HG03439 (cell line): ENCODE measurements around the gene EEF1A2.

Source experiments
- ATAC-seq: cut with Tn5 transposase; IDR thresholded peaks from one replicate; pipeline ENCODE4 v1.9.1; 2021; ENCODE audit warnings: mild to moderate bottlenecking, moderate library complexity; ENCODE audit not compliant: unreplicated experiment

The EEF1A2 gene

DNA sequence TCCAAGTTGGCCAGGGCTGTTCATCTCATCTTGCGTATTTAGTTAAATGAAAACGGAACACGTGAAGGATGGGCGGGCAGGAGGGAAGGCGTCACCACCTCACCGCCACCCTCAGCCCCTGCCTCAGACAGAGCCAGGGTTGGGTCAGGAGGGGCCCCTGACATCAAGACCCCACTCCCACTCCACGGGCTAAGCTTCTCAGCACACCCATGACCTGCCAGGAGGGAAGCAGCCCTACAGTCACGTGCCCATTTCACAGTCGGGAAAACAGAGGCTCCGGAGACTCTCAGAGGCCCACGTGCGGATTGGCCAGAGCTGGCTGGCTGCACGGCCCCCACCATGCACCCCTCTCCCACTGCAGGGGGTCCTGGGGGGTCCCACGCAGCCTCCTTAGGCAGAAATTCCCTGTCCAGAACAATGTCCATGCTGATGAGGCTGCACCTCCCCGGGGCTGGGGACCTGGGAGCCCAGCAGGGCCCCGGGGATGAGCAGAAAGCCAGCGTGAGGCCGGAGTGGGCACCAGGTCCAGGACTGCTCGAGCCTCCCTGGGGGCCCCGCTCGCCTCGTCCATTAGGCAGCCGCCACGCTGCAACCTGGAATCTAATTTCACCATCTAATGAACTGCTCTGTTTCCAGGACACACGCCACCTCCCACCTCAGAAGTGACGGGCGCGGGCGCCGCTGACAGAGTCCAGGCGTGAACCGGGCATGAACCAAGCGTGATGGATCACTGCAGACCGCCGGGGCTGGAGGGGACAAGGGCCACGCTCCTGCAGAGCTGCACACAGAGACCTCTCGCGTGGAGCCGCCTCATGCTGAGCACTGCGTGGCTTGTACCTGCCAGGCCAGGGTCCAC is 42.2 kb downstream of the EEF1A2 start:
- no peak for ATAC-seq

DNA sequence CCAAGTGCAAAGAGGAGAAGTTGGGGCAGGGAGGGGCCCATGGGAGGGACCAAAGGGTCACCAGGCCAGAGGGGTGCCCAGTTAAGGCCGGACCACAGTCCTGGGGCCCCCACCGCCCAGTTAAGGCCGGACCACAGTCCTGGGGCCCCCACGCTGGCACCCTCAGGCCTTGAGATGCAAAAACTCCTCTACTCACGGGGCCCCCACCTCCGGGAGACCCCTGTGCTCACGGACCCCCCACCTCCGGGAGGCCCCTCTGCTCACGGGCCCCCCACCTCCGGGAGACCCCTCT is 43.4 kb downstream of the EEF1A2 start:
- no peak for ATAC-seq

DNA sequence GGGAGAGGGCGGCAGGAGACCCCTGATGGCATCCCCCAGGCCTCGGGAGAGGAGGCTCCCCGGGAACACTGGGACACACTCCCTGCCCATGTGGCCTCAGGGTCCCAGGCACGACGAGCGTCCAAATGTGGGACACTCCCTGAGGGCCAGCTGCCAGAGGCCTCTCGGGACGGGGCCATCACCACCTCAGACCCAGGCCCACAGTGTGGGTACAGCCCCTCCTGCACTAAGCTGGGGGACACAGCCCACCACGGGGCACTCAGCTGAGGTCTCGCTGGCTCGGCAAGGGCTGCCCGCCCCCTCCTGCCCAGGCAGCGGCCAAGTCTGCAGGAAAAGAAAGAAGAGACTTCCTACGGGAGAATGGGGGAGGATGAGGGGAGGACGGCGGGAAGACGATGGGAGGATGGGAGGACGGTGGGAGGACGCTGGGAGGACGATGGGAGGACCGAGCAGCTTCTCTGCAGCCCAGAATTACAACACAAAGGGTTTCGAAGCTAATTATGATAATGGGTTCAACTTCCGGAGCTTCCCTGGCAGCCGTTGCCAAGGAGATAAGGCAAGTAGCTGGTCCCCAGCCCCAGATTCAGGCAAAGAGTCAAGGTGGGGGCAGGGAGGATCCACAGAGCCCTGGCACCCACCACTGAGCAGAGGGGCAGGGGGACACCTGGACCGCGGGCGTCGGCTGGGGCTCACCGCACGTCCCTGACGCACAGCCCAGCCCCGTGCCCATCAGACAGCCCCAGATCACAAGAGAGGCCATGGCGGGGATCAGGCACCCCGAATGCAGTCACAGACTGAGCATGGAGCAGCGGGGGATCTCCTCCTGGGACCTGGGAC is 43.9 kb downstream of the EEF1A2 start:
- ATAC-seq, result no peak

DNA sequence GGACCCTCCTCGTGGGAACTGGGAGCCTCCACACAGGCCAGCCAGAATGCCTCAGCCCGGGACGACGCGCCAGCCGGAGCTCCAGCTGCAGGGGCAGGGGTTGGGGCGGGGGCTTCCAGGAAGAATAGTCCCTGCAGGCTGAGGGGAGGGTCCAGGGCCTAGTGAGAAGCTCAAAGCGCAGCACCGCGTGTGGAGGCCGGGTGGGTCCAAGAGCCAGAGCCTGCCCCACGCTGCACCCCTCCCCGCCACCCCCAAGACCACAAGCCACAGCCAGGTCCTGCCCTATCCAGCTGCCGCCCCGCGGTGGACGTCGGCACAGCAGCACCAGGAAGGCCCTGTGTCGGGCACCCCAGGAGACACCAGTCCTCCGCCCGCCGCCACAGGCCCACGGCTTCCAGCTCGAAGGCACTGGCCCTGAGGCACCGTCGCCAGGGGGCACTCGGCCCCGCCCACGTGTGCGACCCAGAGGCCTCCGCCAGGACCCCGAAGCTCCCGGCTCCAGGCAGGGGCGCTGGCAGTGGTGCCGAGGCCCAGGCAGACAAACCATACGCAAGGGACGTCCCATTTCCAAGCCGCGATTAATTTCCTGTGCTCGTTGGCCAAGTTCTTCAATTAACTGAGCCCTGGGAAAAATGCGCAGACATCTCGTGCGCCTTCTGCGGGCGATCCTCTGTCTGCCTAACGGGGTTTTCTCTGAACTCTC is 45.9 kb downstream of the EEF1A2 start:
- ATAC-seq, result no peak

DNA sequence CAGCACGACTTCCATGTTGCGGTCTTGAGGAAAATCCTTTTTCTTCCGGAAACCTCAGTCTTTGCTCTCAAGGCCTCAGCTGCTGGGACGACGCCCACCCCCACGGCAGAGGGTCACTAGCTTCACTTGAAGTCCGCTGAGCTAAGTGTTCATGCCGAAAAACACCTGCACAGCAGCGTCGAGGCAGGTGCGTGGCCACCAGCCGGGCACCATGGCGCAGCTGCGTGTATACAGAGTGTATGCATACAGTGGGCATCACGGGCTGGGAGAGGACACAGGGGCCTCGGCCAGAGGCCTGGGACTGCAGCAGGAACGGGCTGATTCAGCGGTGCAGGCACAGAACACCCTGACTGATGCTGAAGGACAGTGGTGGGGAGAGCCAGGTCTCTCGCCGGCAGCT is 46.5 kb downstream of the EEF1A2 start:
- no peak for ATAC-seq

DNA sequence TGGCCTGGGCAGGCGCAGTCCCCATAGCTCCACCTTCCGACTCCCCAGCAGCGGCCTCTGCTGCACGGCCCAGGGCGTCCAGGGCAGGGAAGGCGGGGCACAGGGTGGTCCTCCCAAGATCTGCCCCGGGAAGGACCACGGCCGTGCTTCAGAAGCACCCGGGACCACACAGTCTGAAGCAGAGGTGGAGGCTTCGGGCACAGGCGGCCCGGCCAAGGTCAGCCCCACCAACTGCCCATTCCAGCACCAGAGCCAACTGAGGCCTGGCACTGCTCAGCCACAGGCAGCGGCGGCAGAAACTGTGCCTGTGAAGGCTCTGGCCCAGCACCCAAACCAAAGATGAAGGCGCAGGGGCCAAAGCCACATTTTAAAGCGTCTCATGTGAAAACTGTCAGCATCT is 47.1 kb downstream of the EEF1A2 start:
- ATAC-seq, result no peak

DNA sequence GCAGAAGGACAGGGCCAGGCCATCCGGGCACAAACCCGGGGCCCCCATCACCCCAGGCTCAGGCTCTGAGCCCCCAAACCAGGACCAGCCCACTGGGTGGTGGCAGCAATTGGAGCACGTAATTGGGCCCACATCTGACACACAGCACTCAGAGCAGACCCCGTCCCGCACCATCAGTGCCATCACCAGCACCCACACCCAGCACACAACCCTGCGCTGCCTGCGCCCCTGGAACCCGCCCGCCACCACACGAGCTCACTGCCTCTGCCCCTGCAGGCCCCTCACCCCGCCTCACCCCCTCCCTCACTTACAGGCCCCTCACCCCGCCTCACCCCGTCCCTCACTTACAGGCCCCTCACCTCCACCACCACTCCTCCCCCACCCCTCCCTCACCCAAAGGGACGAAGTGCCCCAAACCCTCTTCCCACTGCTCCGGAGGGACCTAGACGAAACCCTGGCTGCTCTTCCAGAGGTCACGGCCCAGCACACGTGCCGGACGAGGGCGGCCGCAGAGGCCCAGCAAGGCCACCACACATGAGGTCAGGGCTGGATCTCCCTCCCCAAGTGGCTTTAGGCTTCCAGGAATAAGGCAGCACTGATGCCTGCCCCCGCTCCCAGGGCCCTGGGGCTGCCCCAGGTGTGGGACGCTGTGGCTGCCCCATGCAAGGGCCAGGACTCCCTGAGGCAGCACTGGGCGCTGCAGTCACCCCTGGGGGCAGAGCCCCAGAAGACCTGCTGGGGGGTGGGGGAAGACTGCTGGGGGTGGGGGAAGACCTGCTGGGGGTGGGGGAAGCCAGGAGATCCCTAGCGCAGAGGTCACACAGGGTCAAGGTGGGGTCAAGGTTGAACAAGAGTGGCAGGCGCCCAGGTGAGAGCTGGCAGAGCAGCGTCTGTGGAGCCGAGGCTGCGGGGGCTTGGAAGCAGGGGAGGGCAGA is 48.8 kb downstream of the EEF1A2 start:
- no peak for ATAC-seq

DNA sequence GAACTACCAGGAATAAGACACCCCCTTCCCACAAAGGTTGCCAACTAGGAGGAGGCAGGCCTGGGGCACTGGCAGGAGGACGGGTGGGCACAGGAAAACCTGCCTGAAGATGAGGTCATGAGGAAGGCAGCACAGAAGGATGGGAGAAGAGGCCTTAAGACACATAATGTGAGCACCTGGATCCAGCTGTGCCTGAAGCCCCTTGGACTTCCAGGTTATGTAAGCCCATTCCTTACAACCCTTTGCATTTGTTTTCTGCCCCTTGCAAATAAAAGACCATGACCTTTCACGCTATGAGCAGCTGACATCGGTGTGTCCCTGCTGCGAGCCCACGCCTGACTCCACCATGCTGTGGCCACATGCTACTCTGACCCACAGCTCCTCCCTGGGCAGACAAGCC is 49.9 kb downstream of the EEF1A2 start:
- no peak for ATAC-seq

DNA sequence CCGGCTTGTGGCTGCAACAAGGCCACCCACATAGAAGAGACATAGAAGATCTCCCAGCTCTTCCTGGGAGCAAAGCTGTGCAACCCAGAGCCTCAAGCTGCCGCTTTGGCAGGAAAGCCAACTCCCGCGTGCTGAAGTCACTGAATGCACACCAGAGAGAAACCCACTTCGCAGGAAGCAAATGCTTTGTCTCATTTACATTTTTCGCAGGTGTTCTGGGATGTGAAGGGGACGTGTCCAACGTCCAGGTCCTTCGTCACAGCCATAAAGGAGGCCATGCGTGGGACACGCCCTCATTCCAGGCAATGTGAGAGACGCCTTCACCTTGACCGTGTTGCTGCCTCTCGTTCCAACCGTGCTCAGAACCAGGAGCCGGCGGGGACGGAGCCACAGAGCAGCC is 50.9 kb downstream of the EEF1A2 start:
- ATAC-seq, result no peak

DNA sequence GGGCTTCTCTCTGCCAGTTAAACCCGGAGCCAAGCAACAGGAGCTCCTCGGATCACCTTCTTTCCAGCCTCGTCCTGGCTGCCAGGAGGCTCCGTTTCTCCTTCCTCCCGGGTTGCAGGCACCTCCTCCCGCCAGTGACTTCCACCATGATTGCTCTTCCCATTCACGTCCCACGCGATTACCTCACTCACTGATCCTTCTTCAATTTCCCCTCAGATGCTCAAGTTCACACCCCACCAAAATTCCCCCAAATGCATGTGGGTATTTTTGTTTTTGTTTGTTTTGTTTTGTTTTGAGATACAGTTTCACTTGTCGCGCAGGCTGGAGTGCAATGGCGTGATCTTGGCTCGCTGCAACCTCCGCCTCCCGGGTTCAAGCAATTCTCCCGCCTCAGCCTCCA is 51.6 kb downstream of the EEF1A2 start:
- ATAC-seq, result no peak

DNA sequence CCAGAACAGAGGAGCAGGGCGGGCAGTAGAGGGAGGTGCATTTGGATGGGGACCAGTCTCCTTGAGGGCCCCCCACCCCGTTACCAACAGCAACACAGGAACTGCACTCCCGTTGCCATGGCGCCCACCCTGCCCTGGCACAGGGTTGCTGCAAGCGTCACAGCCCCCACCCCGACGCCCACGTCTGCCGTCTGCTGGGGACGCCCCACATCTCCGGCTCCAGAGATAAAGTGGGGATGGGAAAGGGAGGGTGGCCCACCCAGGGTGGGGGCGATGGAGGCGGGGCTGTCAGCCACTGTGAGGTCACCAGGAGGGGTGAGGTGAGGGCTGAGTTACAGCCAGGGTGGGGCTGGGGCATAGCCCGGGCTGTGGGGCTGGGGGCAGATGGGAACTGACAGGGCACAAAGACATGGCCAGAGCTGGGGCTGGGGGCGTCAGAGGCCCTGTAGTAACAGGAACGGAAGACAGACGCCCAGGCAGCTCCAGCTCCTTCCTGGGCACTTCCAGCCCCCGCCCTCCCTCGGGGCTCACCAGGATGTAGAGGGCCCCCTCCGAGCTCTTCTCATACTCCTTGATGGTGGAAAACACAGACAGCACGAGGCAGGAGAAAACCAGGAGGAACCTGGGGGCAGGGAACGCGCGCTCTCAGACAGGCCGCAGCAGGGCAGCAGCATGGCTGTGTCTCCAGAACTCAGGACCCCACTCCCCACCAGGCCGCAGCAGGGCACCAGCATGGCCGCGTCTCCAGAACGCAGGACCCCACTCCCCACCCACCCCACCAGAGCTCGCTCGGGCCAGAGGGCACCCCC is 52.5 kb downstream of the EEF1A2 start:
- no peak for ATAC-seq

DNA sequence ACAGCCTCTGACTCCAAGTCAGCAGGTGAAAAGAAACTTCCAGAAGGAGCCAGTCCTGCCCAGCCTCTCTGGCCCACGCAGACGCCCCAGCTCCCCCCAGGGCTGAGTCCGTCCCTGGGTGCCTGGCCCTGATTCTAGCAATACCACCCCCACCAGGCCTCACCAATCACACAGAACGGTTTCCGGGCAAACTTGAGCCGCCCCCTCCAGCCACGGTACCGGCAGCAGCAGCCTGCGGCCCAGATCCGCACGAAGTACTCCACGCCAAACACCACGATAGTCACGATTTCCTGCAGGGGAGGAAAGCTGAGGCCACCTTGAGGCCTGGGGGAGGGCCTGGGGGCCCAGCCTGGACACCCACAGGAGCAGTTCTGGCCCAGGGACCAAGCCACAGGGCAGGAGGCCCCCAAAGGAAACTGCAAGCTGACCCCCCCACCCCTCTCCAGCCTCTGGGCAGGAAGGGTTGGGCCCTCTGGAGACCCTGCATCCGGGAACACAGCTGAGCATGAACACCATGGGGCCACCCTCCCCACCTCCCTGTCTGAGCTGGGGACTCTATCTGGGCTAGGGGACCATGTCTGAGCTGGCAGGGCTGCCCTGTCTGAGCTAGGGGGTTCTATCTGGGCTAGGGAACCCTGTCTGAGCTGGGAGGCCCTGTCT is 53.7 kb downstream of the EEF1A2 start:
- no peak for ATAC-seq

DNA sequence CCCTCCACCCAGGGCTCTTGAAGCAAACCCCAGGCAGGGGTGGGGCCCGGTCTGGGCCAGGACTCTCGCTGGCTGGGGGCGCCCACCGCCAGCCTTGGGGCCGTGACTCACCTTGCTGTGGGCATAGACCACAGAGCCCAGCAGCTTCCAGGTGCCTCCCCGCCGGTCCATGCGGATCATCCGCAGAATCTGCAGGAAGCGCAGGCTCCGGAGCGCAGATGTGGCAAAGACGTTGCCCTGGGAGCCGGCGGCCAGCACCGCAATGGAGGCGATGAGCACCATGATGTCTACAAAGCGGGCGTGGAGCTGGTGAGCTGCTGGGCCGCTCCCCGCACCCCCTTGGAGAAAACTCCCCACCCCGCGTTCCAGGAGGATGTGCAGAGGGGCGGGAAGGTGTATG is 54.3 kb downstream of the EEF1A2 start:
- no peak for ATAC-seq

DNA sequence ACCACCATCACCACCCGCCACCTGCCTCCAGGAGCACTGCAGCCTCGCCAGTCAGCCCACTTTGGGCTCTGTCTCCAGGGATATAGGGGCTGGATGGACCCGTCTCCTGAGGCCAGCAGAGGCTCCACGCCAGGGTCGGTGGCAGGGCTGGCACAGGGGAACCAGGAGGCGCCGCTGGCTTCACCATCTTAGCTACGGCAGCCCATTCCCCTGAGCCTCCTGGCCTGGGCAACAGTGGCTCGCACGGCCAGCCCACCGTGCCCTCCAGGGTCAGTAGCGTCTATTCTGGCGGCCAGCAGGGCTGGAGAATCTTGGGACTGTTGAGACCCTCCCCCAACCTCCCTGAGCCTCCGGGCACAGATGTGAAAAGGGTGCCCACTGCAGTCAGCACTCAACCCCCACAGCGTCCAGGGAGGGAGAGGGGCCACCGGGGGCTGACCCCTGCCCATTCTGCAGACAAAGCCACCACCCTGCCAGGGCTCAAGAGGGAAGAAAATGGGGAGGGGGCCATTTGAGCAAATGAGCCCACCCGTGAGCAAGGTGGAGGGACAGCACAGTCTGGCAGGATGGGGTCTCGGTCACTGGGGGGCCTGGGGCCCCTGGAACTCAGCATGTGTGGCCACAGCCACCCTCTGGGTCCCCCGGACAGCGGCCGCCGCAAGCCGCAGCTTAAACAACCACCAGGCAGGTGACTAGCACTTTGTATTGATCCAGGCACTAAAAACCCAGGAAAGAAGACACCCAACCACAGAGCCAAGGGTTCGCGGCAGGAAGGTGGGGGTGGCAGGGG is 55.1 kb downstream of the EEF1A2 start:
- no peak for ATAC-seq

DNA sequence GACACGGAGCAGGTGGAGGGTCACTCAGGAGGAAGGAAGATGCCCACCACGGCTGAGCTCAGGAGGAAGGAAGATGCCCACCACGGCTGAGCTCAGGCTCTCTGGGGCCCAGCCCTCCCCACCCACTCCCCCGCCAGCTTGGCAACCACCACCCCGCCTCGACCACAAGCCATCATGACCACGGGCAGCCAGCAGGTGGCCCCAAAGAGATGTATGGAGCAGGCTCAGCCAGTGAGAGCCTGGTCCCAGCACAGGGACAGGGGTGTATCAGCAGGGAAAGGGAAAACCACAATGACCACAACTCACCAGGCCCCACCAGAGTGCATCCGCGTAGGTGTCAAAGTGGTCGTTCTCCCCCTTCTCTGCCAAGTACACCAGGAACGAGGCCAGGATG is 56.8 kb downstream of the EEF1A2 start:
- no peak for ATAC-seq

DNA sequence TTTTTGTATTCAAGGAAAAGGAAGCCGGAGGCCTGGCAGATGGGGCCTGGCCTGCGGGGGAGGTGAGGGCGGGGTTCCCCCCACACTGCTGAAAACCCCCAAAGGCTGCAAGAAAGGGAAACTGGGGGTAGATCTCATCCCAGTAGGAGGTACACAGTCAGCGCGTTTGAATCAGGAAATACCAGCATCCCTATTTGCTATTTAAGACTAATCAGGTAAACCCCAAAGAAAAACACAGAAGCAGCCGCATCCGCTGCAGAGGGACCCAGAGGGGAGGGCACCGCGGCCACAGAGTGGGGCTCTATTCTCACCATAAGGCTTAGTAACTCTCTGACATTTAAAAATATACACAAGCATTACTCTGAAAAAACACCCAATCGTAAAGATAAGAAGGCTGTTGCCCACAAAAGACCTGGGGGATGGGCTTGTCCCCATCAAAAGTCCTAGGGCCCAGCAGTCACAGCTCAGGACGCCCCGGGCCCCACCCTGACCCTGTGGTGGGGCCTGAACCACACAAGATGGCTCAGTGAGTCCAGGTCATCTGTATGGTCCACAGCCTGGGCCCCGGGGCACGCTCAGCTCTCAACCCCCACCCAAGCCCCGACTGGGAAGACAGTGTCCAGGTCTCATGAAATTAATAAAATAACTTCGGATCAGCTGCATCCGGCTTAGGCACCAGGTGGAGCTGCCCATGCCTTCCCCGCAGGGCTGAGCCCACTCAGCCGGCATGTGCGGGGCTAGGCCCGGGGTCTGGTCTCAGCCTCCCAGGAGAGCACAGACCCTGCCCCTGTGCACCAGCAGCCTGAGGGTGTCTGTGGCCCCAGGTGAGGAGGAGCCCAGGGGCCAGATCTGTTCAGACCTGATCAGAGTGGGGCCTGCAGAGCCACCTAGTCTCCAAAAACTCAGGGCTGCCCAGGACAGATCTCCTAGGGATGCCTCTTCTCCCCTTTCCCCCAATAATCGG is 57.5 kb downstream of the EEF1A2 start:
- no peak for ATAC-seq

DNA sequence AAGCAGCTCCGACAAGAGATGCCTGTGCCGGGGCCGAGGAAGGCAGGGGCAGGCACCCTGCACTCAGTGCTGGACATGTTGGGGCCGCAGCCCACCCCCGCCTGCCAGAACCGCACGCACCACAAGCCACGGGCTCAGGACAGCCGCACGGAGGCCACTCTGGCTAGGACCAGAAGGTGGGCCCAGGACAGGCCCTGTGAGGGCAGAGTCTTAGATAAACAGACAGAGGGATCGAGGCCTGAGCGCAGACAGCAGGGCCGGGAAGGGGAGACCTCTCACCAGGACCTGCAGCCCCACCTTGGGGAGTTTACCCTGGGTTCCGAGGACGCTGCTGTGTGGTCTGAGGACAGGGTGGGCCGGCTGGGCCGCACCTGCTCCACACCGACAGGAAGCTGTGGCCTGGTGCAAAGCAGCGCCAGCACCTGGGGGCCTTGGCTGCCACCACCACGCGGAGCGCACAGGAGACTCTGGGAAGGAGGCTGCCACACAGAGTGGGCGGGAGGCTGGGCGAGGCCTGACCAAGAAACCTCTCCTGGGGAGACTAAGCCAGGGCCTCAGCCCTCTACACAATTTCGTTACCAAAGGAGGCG is 58.4 kb downstream of the EEF1A2 start:
- ATAC-seq, result no peak
